Nephron (organoid): ENCODE data around the gene OR51B2.
A peak's percentile ranks its signal among the peaks of the same experiment; 100 is the strongest.

Experiments
- H3K27ac Mint-ChIP-seq, 3 experiments: 2 replicates each; pipeline ENCODE4 v1.8.0; 2020; ENCODE audit warnings: mixed read lengths in 3 of 3, mild to moderate bottlenecking in 2 of 3, moderate library complexity in 1 of 3
- H3K27me3 Mint-ChIP-seq: 2 replicates; pipeline ENCODE4 v1.8.0; 2021; ENCODE audit warnings: low read depth, mild to moderate bottlenecking, moderate library complexity, mixed read lengths
- H3K36me3 Mint-ChIP-seq: 2 replicates; pipeline ENCODE4 v1.8.0; 2020; ENCODE audit warnings: low read depth, mixed read lengths
- H3K4me1 Mint-ChIP-seq: 2 replicates; pipeline ENCODE4 v1.8.0; 2020; ENCODE audit warnings: mixed read lengths
- H3K4me3 Mint-ChIP-seq, 3 experiments: 2 replicates each; pipeline ENCODE4 v1.8.0; 2020; ENCODE audit warnings: mild to moderate bottlenecking in 3 of 3, mixed read lengths in 3 of 3, moderate library complexity in 2 of 3
- H3K9me3 Mint-ChIP-seq: 2 replicates; pipeline ENCODE4 v1.8.0; 2020; ENCODE audit warnings: mixed read lengths
- TF ChIP-seq, protein P1 (sequence below), 3 experiments: fragments of 200-600 bp; sonication (generic); IDR thresholded peaks; one replicate each; pipeline ENCODE4 v1.5.0; 2021; ENCODE audit warnings: antibody characterized with exemption in 3 of 3; ENCODE audit not compliant: unreplicated experiment in 3 of 3

OR51B2 gene

DNA sequence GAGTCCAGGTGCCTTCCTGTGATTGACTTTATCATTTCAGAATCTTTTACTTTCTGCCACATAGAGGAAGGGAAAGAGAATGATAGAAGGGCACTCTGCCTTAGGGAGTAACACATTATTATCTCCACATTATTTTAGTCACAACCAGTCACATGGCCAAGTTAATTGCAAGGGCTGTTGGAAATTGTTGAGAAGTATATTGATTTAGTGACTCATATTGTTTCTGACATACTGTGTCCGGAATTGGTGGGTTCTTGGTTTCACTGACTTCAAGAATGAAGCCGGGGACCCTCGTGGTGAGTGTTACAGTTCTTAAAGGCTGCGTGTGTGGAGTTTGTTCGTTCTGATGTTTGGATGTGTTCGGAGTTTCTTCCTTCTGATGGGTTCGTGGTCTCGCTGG lies 31.1 kb downstream of the OR51B2 start:
- no peak overlapping the region for H3K4me3 Mint-ChIP-seq
- no peak overlapping the region for H3K27ac Mint-ChIP-seq
- TF ChIP-seq, protein P1, sequence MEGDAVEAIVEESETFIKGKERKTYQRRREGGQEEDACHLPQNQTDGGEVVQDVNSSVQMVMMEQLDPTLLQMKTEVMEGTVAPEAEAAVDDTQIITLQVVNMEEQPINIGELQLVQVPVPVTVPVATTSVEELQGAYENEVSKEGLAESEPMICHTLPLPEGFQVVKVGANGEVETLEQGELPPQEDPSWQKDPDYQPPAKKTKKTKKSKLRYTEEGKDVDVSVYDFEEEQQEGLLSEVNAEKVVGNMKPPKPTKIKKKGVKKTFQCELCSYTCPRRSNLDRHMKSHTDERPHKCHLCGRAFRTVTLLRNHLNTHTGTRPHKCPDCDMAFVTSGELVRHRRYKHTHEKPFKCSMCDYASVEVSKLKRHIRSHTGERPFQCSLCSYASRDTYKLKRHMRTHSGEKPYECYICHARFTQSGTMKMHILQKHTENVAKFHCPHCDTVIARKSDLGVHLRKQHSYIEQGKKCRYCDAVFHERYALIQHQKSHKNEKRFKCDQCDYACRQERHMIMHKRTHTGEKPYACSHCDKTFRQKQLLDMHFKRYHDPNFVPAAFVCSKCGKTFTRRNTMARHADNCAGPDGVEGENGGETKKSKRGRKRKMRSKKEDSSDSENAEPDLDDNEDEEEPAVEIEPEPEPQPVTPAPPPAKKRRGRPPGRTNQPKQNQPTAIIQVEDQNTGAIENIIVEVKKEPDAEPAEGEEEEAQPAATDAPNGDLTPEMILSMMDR (IDR thresholded peaks at IDR 0.05; ENCODE audit: unreplicated experiment in 3 of 3): no peak
- H3K4me1 Mint-ChIP-seq: no peaks in the 10 kb centered on the region
- peaks cover 3% of the 10 kb centered on the region for H3K27me3 Mint-ChIP-seq
- H3K9me3 Mint-ChIP-seq: no peaks in the 10 kb centered on the region
- H3K36me3 Mint-ChIP-seq: no peaks in the 10 kb centered on the region

DNA sequence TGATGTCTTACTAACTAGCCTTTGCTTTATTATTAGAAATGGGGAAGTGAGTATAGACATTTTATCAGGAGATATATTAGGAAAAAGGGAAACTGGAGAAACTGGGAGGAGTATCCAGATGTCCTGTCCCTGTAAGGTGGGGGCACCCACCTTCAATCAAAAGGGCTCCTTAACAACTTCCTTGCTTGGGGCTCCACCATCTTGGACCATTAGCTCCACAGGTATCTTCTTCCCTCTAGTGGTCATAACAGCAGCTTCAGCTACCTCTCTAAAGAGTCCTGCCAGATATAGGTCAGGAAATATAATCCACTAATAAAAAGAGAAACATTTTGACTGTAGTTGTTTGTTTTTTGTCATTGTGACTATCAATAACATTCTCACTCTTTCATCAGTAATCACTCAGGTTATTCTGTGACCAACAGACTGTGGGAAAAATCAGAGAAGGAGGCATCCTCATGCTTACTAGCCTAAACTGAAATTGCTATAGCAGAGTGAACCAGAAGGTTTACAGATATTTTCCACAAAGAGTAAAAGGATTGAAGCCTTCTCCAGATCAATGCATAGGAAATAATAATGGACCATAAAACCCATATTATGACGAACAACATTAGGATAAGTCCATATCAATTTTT lies 32.8 kb downstream of the OR51B2 start:
- Mint-ChIP-seq H3K36me3 (no peaks in the 10 kb centered on the region), H3K9me3 (no peaks in the 10 kb centered on the region), H3K4me1 (no peaks in the 10 kb centered on the region), H3K27me3 (no peaks in the 10 kb centered on the region), H3K4me3 (no peak overlapping the region), H3K27ac (no peak overlapping the region)
- TF ChIP-seq, protein P1 (IDR thresholded peaks at IDR 0.05; ENCODE audit: unreplicated experiment in 3 of 3): peak; percentile 36 to 50 (median 36)

DNA sequence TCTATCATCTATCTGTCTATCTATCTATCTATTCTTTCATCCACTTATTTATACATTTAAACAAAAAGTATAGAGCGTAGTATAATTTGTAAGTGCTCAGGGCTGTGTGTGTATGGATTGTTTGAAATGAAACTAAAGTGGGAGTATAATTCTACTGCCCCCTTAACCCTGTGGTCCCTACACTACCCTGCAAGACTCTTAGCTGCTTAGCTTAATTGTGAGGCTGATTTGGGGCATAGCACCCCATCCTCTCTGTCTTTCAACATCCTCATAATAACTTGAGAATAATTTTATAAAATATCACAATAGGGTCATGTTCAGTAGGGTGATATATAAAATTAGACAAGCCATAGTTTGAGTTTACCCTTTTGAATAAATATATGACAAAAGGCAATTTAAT lies 34.0 kb downstream of the OR51B2 start:
- H3K27me3 Mint-ChIP-seq: no peaks in the 10 kb centered on the region
- no peaks in the 10 kb centered on the region for H3K4me1 Mint-ChIP-seq
- H3K9me3 Mint-ChIP-seq: no peaks in the 10 kb centered on the region
- TF ChIP-seq, protein P1 (IDR thresholded peaks at IDR 0.05; ENCODE audit: unreplicated experiment in 3 of 3): no peak
- H3K27ac Mint-ChIP-seq: no peak overlapping the region
- no peaks in the 10 kb centered on the region for H3K36me3 Mint-ChIP-seq
- H3K4me3 Mint-ChIP-seq: no peak overlapping the region

DNA sequence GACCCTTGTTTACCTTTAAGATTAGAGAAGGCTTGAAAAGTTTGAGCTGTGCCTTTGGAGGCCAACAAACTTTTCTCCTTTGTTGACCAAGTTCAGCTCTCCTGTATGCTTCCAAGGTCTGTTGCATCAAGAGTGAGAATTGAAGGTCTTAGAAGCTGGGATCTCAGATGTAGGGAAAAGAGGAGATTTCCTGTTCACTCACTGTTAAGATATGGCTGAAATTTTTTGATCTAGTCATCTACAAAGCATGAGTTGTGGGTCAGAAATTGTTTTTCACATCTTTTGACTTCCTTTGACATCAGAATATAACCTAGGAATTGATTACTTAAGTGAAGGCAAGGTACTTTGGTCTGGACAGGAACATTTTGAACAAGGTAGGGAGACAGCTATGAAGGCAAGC lies 34.4 kb downstream of the OR51B2 start:
- TF ChIP-seq, protein P1 (IDR thresholded peaks at IDR 0.05; ENCODE audit: unreplicated experiment in 3 of 3): no peak
- Mint-ChIP-seq H3K9me3 (no peaks in the 10 kb centered on the region), H3K27ac (no peak overlapping the region), H3K36me3 (no peaks in the 10 kb centered on the region), H3K27me3 (no peaks in the 10 kb centered on the region), H3K4me1 (no peaks in the 10 kb centered on the region), H3K4me3 (no peak overlapping the region)

DNA sequence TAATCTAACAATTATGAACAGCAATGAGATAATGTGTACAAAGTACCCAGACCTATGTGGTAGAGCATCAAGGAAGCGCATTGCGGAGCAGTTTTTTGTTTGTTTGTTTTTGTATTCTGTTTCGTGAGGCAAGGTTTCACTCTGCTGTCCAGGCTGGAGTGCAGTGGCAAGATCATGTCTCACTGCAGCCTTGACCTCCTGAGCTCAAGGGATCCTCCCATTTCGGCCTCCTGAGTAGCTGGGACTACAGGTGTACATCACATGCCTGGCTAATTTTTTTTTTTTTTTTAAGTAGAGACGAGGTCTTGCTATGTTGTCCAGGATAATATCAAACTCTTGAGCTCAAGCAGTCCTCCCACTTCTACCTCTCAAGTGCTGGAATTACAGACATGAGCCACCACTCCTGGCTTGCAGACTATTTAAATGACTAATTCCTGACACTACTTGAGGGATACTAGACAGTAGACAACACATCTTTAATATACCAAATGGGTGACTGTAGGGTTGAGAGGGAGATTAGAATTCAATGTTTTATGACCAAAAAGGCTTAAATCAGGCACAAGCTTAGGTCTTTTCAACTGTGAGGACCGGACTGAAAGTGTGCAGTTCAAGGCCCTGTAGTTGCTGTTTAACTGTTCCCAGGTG lies 35.1 kb downstream of the OR51B2 start:
- H3K36me3 Mint-ChIP-seq: no peaks in the 10 kb centered on the region
- no peaks in the 10 kb centered on the region for H3K27me3 Mint-ChIP-seq
- no peak overlapping the region for H3K4me3 Mint-ChIP-seq
- no peak overlapping the region for H3K27ac Mint-ChIP-seq
- H3K9me3 Mint-ChIP-seq: no peaks in the 10 kb centered on the region
- no peaks in the 10 kb centered on the region for H3K4me1 Mint-ChIP-seq
- TF ChIP-seq, protein P1 (IDR thresholded peaks at IDR 0.05; ENCODE audit: unreplicated experiment in 3 of 3): no peak
